ENCODE results near the gene TMEM258. TPM values are rescaled to one million over a fixed set of nuclear protein-coding genes. Genes with fewer than 3 reads are reported as not detected.
A peak's percentile ranks its signal among the peaks of the same experiment; 100 is the strongest.

Gene TMEM258
- total and polyA plus RNA-seq, 9 of the 15 experiments (the other 6 are each of a cell fraction or from before 2014, with no cell fraction given), result 97.2 to 856 (median 231) TPM

- no peak for TF ChIP-seq GMEB1 (CRISPR knock-in tag; IDR thresholded peaks at IDR 0.05)
- TF ChIP-seq PRDM10 (IDR thresholded peaks at IDR 0.05; ENCODE audit: partially characterized antibody), result no peak
- no peak for TF ChIP-seq CHD7 (IDR thresholded peaks at IDR 0.05; ENCODE audit: low read depth, low read length)
- no peak for TF ChIP-seq ZKSCAN1 (IDR thresholded peaks at IDR 0.05; ENCODE audit: low read depth, low read length)
- TF ChIP-seq NR2C1 (IDR thresholded peaks at IDR 0.05), result no peak
- TF ChIP-seq NR2C1 (tag; IDR thresholded peaks at IDR 0.05), result peak; percentile 30; the same call in 1 of the 2 replicates
- no peak for TF ChIP-seq ILK (tag; IDR thresholded peaks at IDR 0.05; ENCODE audit: borderline replicate concordance, low read depth)
- no peak for TF ChIP-seq SIX5 (IDR thresholded peaks at IDR 0.05; ENCODE audit: borderline replicate concordance in 1 of 2, insufficient read depth in 1 of 2, low read depth in 1 of 2, low read length in 2 of 2)
- TF ChIP-seq HDAC6 (IDR thresholded peaks at IDR 0.05; ENCODE audit: low read depth, low read length), result no peak
- no peak for TF ChIP-seq DMBX1 (CRISPR knock-in tag; IDR thresholded peaks at IDR 0.05; ENCODE audit: borderline replicate concordance)
Observed at GRCh38 chr11:61747192-61747966, 45.0 kb downstream of the TMEM258 start (continued).

Measured in K562 (cell line).